Heart left ventricle (tissue), 16 donors: Measurements from ENCODE around the gene HOATZ. TPM values are rescaled to one million over a fixed set of nuclear protein-coding genes. Genes with fewer than 3 reads are reported as not detected.

Source experiments
- ATAC-seq, 4 donors: fragments of 200-7000 bp; cut with Tn5 transposase; one replicate each; pipeline ENCODE4 v1.9.1; 2020 to 2022; ENCODE audit warnings: moderate library complexity in 4 of 4, mild to moderate bottlenecking in 3 of 4, moderate number of reproducible peaks in 1 of 4
- DNase-seq, 5 donors: peaks; one replicate each; pipeline ENCODE4 v3.0.0-alpha.2; 2020
- H3K27ac ChIP-seq, 12 donors: fragments of 200-600 bp; sonication (generic) in 4 of 12; one replicate each; pipeline versions ENCODE4 v1.5.0 to v1.8.0; 2016 to 2022; ENCODE audit warnings: mild to moderate bottlenecking in 2 of 12
- H3K27me3 ChIP-seq, 9 donors: fragments of 200-600 bp; sonication (generic) in 2 of 9; one replicate each; pipeline versions ENCODE4 v1.5.1 to v1.8.0; 2016 to 2022; ENCODE audit warnings: mild to moderate bottlenecking in 3 of 9
- H3K36me3 ChIP-seq, 9 donors: fragments of 200-600 bp; sonication (generic) in 2 of 9; one replicate each; pipeline versions ENCODE4 v1.5.0 to v1.8.0; 2018 to 2022; ENCODE audit warnings: mild to moderate bottlenecking in 2 of 9
- H3K4me1 ChIP-seq, 12 donors: fragments of 200-600 bp; sonication (generic) in 4 of 12; one replicate each; pipeline versions ENCODE4 v1.5.0 to v1.8.0; 2016 to 2022; ENCODE audit warnings: mild to moderate bottlenecking in 3 of 12
- H3K4me3 ChIP-seq, 12 donors: fragments of 200-600 bp; sonication (generic) in 4 of 12; one replicate each; pipeline versions ENCODE4 v1.5.0 to v1.8.0; 2017 to 2022; ENCODE audit warnings: mild to moderate bottlenecking in 9 of 12, moderate library complexity in 4 of 12
- H3K9me3 ChIP-seq, 12 donors: fragments of 200-600 bp; sonication (generic) in 4 of 12; one replicate each; pipeline versions ENCODE4 v1.5.0 to v1.8.0; 2016 to 2022; ENCODE audit warnings: mild to moderate bottlenecking in 1 of 12
- CTCF ChIP-seq, 12 donors: fragments of 200-600 bp; sonication (generic) in 4 of 12; IDR thresholded peaks; one replicate each; pipeline versions ENCODE4 v1.5.0 to v1.8.0; 2018 to 2022; ENCODE audit warnings: antibody characterized with exemption in 12 of 12, mild to moderate bottlenecking in 5 of 12
- POLR2A ChIP-seq, 2 donors: fragments of 450-650 bp; IDR thresholded peaks; one replicate each; pipeline ENCODE4 v1.6.1; 2017; ENCODE audit warnings: antibody characterized with exemption in 2 of 2, mild to moderate bottlenecking in 2 of 2, moderate library complexity in 2 of 2
- WGBS, 4 donors: extraction: QIAGEN DNeasy Blood & Tissue Kit in 2 of 4; methylation state at CpG; one replicate each; pipeline versions ENCODE4 v1.1.5 to v1.1.7; 2013 to 2018; 5-methylcytosine and 5-hydroxymethylcytosine counted together
- intact Hi-C, 10 donors: fragments of 100-400 bp; cut with DNase I; formaldehyde crosslinking; loops; one replicate each; pipeline versions ENCODE4 v1.11.1 to v1.14.2; 2022
- polyA plus RNA-seq, 2 donors: library from polyadenylated mRNA; stranded (reverse); fragments of 200-250 nt; gene quantifications; one replicate each; pipeline ENCODE4 v1.2.3, GENCODE V29; 2013
- total RNA-seq, 9 donors: library from RNA; depleted of rRNA in 2 of 9; stranded (reverse); fragments of >200 nt in 2 of 9; fragmentation: NEBNext Ultra II Directional in 3 of 9; extraction: Animal tissue kit (Norgen Biotek cat#: 25700) in 3 of 9; gene quantifications; one replicate each; pipeline versions ENCODE4 v1.1.0 to v1.2.4, GENCODE V29; 2016 to 2023
- donor health status: ischemic (EF 13 %, LVEDD 7.1; RV severe dilation, severe dysfunction).
- donor health status: healthy with polysubstance abuse.
- donor health status: DM: no; HTN: yes; CAD: no.
- donor health status: DM: no; HTN: no; CAD: no.
- donor health status: ischemic (EF 25% LVEDD 6.9; RV normal size, moderate dysfunction).
- donor health status: ischemic (EF 25% LVEDD 5.7; RV mildly dilated, moderate dysfunction).
- donor health status: healthy.
- donor health status: DM: yes; HTN: yes; CAD: no.
- donor health status: ischemic (EF 35%, LVEDD 5.7; RV mildly dilated, moderate dysfunction).
- donor health status: nonischemic (EF 11% LVEDD 7.7; RV severe dilation, severe dysfunction).
- donor health status: DM: yes; HTN: yes; CAD: no.
- donor health status: PGD.
- donor health status: ischemic (EF 29% LVEDD 5.4; RV normal size, mild dysfunction).
- donor health status: nonischemic (EF 23%, LVEDD 6.1; RV moderate dilation, normal function).

The HOATZ gene
- total and polyA plus RNA-seq, 11 donors, result not detected

- no peaks in the 10 kb centered on the region for H3K4me1 ChIP-seq
- peaks cover 0 to 30% (median 2%) of the 10 kb centered on the region in 12 donors for H3K9me3 ChIP-seq
- H3K4me3 ChIP-seq, result no peak overlapping the region
- WGBS, 4 donors, result 87 to 93% (median 92%) methylated on average over 2 of the region's 2 CpGs
- no peaks in the 10 kb centered on the region for H3K36me3 ChIP-seq
- TF ChIP-seq CTCF (IDR thresholded peaks at IDR 0.05) (no peak), POLR2A (IDR thresholded peaks at IDR 0.05) (no peak)
- no peak for ATAC-seq
- intact Hi-C loops, result no loop called here
- no peaks in the 10 kb centered on the region for H3K27me3 ChIP-seq
- H3K27ac ChIP-seq, result no peak overlapping the region
- DNase-seq, result no peak
Measured at GRCh38 chr11:111477898-111478297, 36.7 kb upstream of the HOATZ start.

- no peaks in the 10 kb centered on the region for H3K27me3 ChIP-seq
- ATAC-seq (no peak), DNase-seq (no peak)
- no peaks in the 10 kb centered on the region for H3K4me1 ChIP-seq
- WGBS, 4 donors, result 72 to 78% (median 76%) methylated on average over 1 of the region's 1 CpG
- intact Hi-C loops, result no loop called here
- no peak overlapping the region for H3K4me3 ChIP-seq
- no peak overlapping the region for H3K27ac ChIP-seq
- TF ChIP-seq CTCF (IDR thresholded peaks at IDR 0.05) (peak in 3 of 12 donors; percentile 10 to 54 (median 47)), POLR2A (IDR thresholded peaks at IDR 0.05) (no peak)
- H3K9me3 ChIP-seq, result peaks cover 0 to 38% (median 14%) of the 10 kb centered on the region in 12 donors
- no peaks in the 10 kb centered on the region for H3K36me3 ChIP-seq
Measured at GRCh38 chr11:111479666-111480065, 34.9 kb upstream of the HOATZ start.

DNA sequence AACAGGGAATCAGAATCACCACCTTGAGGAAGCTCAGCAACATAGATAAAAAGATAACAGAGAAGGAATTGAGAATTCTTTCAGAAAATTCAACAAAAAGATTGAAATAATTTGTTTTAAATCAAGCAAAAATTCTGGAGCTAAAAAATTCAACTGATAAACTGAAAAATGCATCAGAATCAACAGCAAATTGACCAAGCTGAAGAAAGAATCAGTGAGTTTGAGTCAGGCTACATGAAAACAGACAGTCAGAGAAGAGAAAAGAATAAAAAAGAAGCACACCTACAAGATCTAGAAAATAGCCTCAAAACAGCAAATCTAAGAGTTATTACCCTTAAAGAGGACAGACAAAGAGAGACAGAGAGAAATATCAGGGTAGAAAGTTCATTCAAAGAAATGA, 31.1 kb upstream of the HOATZ start:
- ATAC-seq (no peak), DNase-seq (no peak)
- Histone ChIP-seq H3K4me1 (no peaks in the 10 kb centered on the region), H3K36me3 (no peaks in the 10 kb centered on the region), H3K27ac (no peak overlapping the region), H3K27me3 (no peaks in the 10 kb centered on the region), H3K9me3 (peaks cover 0 to 52% (median 19%) of the 10 kb centered on the region in 12 donors), H3K4me3 (no peak overlapping the region)
- TF ChIP-seq CTCF (IDR thresholded peaks at IDR 0.05) (no peak), POLR2A (IDR thresholded peaks at IDR 0.05) (no peak)
- intact Hi-C loops, result no loop called here

GRCh38 chr11:111490496-111490895, 24.1 kb upstream of the HOATZ start:
- TF ChIP-seq POLR2A (IDR thresholded peaks at IDR 0.05) (no peak), CTCF (IDR thresholded peaks at IDR 0.05) (no peak)
- no peaks in the 10 kb centered on the region for H3K4me1 ChIP-seq
- H3K4me3 ChIP-seq, result no peak overlapping the region
- ATAC-seq, result no peak
- no peak overlapping the region for H3K27ac ChIP-seq
- no peaks in the 10 kb centered on the region for H3K36me3 ChIP-seq
- WGBS, 4 donors, result 92 to 98% (median 95%) methylated on average over 1 of the region's 1 CpG
- H3K27me3 ChIP-seq, result peaks cover 0 to 5% (median 0%) of the 10 kb centered on the region in 9 donors
- intact Hi-C loops, result no loop called here
- H3K9me3 ChIP-seq, result peaks cover 0 to 21% (median 3%) of the 10 kb centered on the region in 12 donors
- DNase-seq, result no peak
